Neural cell (in vitro differentiated cells): ENCODE measurements around the gene TEX11. TPM values are rescaled to one million over a fixed set of nuclear protein-coding genes. Genes with fewer than 3 reads are reported as not detected.

Experiments
- H2AFZ ChIP-seq: fragments of 200-600, 300-800 bp; sonication (generic), shearing (Covaris generic); 2 replicates; pipeline ENCODE4 v1.6.0; 2014; ENCODE audit warnings: low read depth, mild to moderate bottlenecking, antibody characterized with exemption, low read length, moderate library complexity
- H3F3A ChIP-seq: fragments of 200-600 bp; shearing (Covaris generic); 2 replicates; pipeline ENCODE4 v1.6.1; 2016; ENCODE audit warnings: mild to moderate bottlenecking, moderate library complexity, mixed read lengths, antibody characterized with exemption, low read length; ENCODE audit not compliant: insufficient read depth, poor library complexity, severe bottlenecking
- H3K27ac ChIP-seq: fragments of 200-600, 300-800 bp; sonication (generic), shearing (Covaris generic); 2 replicates; pipeline ENCODE4 v1.5.1; 2014; ENCODE audit warnings: mild to moderate bottlenecking, low read length, moderate library complexity
- H3K27me3 ChIP-seq: fragments of 300-800, 200-600 bp; sonication (generic), shearing (Covaris generic); 2 replicates; pipeline ENCODE4 v1.6.0; 2014; ENCODE audit warnings: mild to moderate bottlenecking, low read depth, low read length, moderate library complexity; ENCODE audit not compliant: insufficient read depth
- H3K36me3 ChIP-seq: fragments of 300-800, 200-600 bp; sonication (generic), shearing (Covaris generic); 2 replicates; pipeline ENCODE4 v1.5.1; 2014; ENCODE audit warnings: mild to moderate bottlenecking, antibody characterized with exemption, low read length, moderate library complexity; ENCODE audit not compliant: insufficient read depth
- H3K4me2 ChIP-seq: fragments of 300-800, 200-600 bp; sonication (generic), shearing (Covaris generic); 2 replicates; pipeline ENCODE4 v1.6.0; 2014; ENCODE audit warnings: mild to moderate bottlenecking, low read length
- H3K4me3 ChIP-seq: fragments of 300-800, 200-600 bp; sonication (generic), shearing (Covaris generic); 2 replicates; pipeline ENCODE4 v1.5.1; 2014; ENCODE audit warnings: mild to moderate bottlenecking, low read length, moderate library complexity
- H3K79me2 ChIP-seq: fragments of 200-600 bp; shearing (Covaris generic); replicated peaks from 2 replicates; pipeline ENCODE4 v1.6.0; 2014; ENCODE audit warnings: mild to moderate bottlenecking, low read length, moderate library complexity; ENCODE audit not compliant: insufficient read depth
- H3K9ac ChIP-seq: fragments of 300-800, 200-600 bp; sonication (generic), shearing (Covaris generic); 2 replicates; pipeline ENCODE4 v1.6.1; 2016; ENCODE audit warnings: mild to moderate bottlenecking, low read length, mixed read lengths
- H3K9me2 ChIP-seq: fragments of 200-600 bp; shearing (Covaris generic); 2 replicates; pipeline ENCODE4 v1.6.1; 2016; ENCODE audit warnings: mild to moderate bottlenecking, low read length, mixed read lengths; ENCODE audit not compliant: insufficient read depth
- H3K9me3 ChIP-seq: fragments of 200-600, 300-800 bp; sonication (generic), shearing (Covaris generic); 2 replicates; pipeline ENCODE4 v1.6.1; 2016; ENCODE audit warnings: mild to moderate bottlenecking, mixed run types, low read length, moderate library complexity, mixed read lengths
- H4K20me1 ChIP-seq: fragments of 200-600 bp; shearing (Covaris generic); 2 replicates; pipeline ENCODE4 v1.6.1; 2016; ENCODE audit warnings: mild to moderate bottlenecking, mixed run types; ENCODE audit not compliant: insufficient read depth
- EP300 ChIP-seq: fragments of 450-650 bp; conservative IDR thresholded peaks from 2 replicates; pipeline ENCODE4 v1.6.1; 2014; ENCODE audit warnings: antibody characterized with exemption, mild to moderate bottlenecking, moderate library complexity; ENCODE audit not compliant: poor library complexity, severe bottlenecking
- EZH2 ChIP-seq: fragments of 200-600, 300-800 bp; shearing (Covaris generic), sonication (generic); IDR thresholded peaks from 2 replicates; pipeline ENCODE4 v1.6.1; 2014; ENCODE audit warnings: antibody characterized with exemption, low read length, borderline replicate concordance, mild to moderate bottlenecking; ENCODE audit not compliant: insufficient read depth, poor library complexity, severe bottlenecking
- MXI1 ChIP-seq: fragments of 450-650 bp; conservative IDR thresholded peaks from 2 replicates; pipeline ENCODE4 v1.6.1; 2014; ENCODE audit warnings: antibody characterized with exemption, mild to moderate bottlenecking; ENCODE audit not compliant: poor library complexity, severe bottlenecking
- POLR2AphosphoS5 ChIP-seq: IDR thresholded peaks from 2 replicates; pipeline ENCODE4 v1.6.1; 2012
- RAD21 ChIP-seq: fragments of 450-650 bp; conservative IDR thresholded peaks from 2 replicates; pipeline ENCODE4 v1.6.1; 2014; ENCODE audit warnings: antibody characterized with exemption, mild to moderate bottlenecking, moderate library complexity
- SMC3 ChIP-seq: fragments of 450-650 bp; conservative IDR thresholded peaks from 2 replicates; pipeline ENCODE4 v1.6.1; 2014; ENCODE audit warnings: antibody characterized with exemption, mild to moderate bottlenecking, moderate library complexity; ENCODE audit not compliant: poor library complexity
- TAF1 ChIP-seq: IDR thresholded peaks from 2 replicates; pipeline ENCODE4 v1.6.1; 2012; ENCODE audit warnings: low read depth
- polyA plus RNA-seq: library from polyadenylated mRNA; depleted of rRNA; stranded (reverse); fragments of >200 nt; gene quantifications from 2 replicates; pipeline ENCODE4 v1.2.3, GENCODE V29; 2014
- TF ChIP-seq, protein P1 (sequence below): IDR thresholded peaks from 2 replicates; pipeline ENCODE4 v1.6.1; 2012; ENCODE audit warnings: borderline replicate concordance
- TF ChIP-seq, protein P2 (sequence below): fragments of 450-650 bp; IDR thresholded peaks from 2 replicates; pipeline ENCODE4 v1.5.1; 2014; ENCODE audit warnings: antibody characterized with exemption, mild to moderate bottlenecking, moderate library complexity; ENCODE audit not compliant: poor library complexity, severe bottlenecking

Gene TEX11
- polyA plus RNA-seq, 1 donor from 2014 or later, result not detected

DNA sequence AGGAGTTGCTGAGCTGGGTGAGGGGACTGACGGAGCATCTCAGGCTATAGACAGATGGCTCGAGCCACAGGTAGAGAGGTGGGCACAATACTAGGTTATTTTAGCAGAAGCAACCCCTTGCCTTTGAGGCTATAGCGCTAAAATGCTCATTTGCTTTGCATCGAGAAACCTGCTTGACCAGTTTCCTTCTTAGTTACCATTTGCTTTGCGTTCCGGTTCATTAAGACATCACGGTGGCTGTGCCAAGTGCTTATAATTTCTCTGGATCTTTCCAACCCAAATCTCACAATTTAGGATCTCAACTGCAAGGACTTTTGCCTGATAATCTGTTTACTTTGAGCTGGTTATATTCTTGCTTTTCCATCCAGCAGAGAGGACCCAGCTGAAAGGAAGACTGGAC is 423.0 kb downstream of the TEX11 start:
- Histone ChIP-seq H3K36me3 (no peaks in the 10 kb centered on the region), H3F3A (no peaks in the 10 kb centered on the region), H3K79me2 (no peaks in the 10 kb centered on the region), H3K9ac (no peak overlapping the region), H3K27me3 (no peaks in the 10 kb centered on the region), H3K4me2 (no peak overlapping the region), H3K4me3 (no peak overlapping the region), H3K9me3 (no peaks in the 10 kb centered on the region), H4K20me1 (no peaks in the 10 kb centered on the region), H2AFZ (no peak overlapping the region), H3K9me2 (no peaks in the 10 kb centered on the region), H3K27ac (no peak overlapping the region)
- TF ChIP-seq EZH2 (no peak), SMC3 (no peak), RAD21 (no peak), TAF1 (no peak), MXI1 (no peak), POLR2AphosphoS5 (no peak), EP300 (no peak)
- TF ChIP-seq, protein P1, sequence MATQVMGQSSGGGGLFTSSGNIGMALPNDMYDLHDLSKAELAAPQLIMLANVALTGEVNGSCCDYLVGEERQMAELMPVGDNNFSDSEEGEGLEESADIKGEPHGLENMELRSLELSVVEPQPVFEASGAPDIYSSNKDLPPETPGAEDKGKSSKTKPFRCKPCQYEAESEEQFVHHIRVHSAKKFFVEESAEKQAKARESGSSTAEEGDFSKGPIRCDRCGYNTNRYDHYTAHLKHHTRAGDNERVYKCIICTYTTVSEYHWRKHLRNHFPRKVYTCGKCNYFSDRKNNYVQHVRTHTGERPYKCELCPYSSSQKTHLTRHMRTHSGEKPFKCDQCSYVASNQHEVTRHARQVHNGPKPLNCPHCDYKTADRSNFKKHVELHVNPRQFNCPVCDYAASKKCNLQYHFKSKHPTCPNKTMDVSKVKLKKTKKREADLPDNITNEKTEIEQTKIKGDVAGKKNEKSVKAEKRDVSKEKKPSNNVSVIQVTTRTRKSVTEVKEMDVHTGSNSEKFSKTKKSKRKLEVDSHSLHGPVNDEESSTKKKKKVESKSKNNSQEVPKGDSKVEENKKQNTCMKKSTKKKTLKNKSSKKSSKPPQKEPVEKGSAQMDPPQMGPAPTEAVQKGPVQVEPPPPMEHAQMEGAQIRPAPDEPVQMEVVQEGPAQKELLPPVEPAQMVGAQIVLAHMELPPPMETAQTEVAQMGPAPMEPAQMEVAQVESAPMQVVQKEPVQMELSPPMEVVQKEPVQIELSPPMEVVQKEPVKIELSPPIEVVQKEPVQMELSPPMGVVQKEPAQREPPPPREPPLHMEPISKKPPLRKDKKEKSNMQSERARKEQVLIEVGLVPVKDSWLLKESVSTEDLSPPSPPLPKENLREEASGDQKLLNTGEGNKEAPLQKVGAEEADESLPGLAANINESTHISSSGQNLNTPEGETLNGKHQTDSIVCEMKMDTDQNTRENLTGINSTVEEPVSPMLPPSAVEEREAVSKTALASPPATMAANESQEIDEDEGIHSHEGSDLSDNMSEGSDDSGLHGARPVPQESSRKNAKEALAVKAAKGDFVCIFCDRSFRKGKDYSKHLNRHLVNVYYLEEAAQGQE, result no peak
- TF ChIP-seq, protein P2, sequence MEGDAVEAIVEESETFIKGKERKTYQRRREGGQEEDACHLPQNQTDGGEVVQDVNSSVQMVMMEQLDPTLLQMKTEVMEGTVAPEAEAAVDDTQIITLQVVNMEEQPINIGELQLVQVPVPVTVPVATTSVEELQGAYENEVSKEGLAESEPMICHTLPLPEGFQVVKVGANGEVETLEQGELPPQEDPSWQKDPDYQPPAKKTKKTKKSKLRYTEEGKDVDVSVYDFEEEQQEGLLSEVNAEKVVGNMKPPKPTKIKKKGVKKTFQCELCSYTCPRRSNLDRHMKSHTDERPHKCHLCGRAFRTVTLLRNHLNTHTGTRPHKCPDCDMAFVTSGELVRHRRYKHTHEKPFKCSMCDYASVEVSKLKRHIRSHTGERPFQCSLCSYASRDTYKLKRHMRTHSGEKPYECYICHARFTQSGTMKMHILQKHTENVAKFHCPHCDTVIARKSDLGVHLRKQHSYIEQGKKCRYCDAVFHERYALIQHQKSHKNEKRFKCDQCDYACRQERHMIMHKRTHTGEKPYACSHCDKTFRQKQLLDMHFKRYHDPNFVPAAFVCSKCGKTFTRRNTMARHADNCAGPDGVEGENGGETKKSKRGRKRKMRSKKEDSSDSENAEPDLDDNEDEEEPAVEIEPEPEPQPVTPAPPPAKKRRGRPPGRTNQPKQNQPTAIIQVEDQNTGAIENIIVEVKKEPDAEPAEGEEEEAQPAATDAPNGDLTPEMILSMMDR, result no peak

DNA sequence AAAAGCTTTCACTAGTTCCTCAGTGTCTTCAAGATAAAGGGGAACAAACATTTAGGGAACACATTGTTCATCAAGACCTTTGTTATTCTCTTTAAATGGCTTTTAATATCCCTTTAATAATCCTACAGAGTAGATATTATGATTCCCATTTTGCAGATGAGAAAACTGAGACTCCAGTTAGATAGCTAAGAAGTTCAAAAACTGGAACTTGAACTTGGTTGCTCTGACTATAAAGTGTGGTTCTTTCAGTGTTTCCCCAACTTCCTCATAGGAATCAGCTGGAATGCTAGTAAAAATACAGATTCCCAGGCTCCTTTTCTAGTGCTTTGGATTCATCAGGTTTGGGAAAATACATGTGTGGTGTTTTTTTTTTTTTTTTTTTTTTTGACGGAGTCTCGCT is 426.2 kb downstream of the TEX11 start:
- no peaks in the 10 kb centered on the region for H3K27me3 ChIP-seq
- H3K4me3 ChIP-seq, result no peak overlapping the region
- no peak overlapping the region for H3K4me2 ChIP-seq
- H3K9ac ChIP-seq, result no peak overlapping the region
- H4K20me1 ChIP-seq, result no peaks in the 10 kb centered on the region
- H3K9me2 ChIP-seq, result no peaks in the 10 kb centered on the region
- no peaks in the 10 kb centered on the region for H3K9me3 ChIP-seq
- no peak for TF ChIP-seq EP300
- TF ChIP-seq, protein P2, result no peak
- TF ChIP-seq RAD21, result no peak
- no peak for TF ChIP-seq POLR2AphosphoS5
- no peak for TF ChIP-seq SMC3
- no peak for TF ChIP-seq MXI1
- TF ChIP-seq, protein P1, result no peak
- TF ChIP-seq TAF1, result no peak
- TF ChIP-seq EZH2, result no peak
- peaks cover 11% of the 10 kb centered on the region for H3K79me2 ChIP-seq
- H2AFZ ChIP-seq, result no peak overlapping the region
- no peak overlapping the region for H3K27ac ChIP-seq
- H3K36me3 ChIP-seq, result no peaks in the 10 kb centered on the region
- no peaks in the 10 kb centered on the region for H3F3A ChIP-seq
